Cardiac fibroblast (primary cell): ENCODE data around the gene ZDBF2.
"Not testable (repeated sequence)": the region's sequence is repeated elsewhere in the genome, so short reads cannot be mapped to it uniquely, and the experiment has no call there.

Experiments
- DNase-seq, 2 donors: peaks; one replicate each; pipeline versions ENCODE4 v3.0.0 to v3.0.0-alpha.2; 2010; ENCODE audit warnings: low read depth in 2 of 2
- H3K4me3 ChIP-seq, 2 donors: replicated peaks in 1 of 2; 1 replicate in 1 of 2; 2 replicates in 1 of 2; pipeline ENCODE4 v1.5.1; 2011; ENCODE audit warnings: low read depth in 2 of 2, low read length in 2 of 2, mild to moderate bottlenecking in 2 of 2, moderate library complexity in 1 of 2
- TF ChIP-seq, protein P1 (sequence below): IDR thresholded peaks from one replicate; pipeline ENCODE4 v1.5.1; 2011; ENCODE audit warnings: low read depth, mild to moderate bottlenecking, low read length, inconsistent platforms

ZDBF2 gene

GRCh38 chr2:206289391-206289790 lies 14.9 kb downstream of the ZDBF2 start:
- H3K4me3 ChIP-seq: no peak overlapping the region
- TF ChIP-seq, protein P1, sequence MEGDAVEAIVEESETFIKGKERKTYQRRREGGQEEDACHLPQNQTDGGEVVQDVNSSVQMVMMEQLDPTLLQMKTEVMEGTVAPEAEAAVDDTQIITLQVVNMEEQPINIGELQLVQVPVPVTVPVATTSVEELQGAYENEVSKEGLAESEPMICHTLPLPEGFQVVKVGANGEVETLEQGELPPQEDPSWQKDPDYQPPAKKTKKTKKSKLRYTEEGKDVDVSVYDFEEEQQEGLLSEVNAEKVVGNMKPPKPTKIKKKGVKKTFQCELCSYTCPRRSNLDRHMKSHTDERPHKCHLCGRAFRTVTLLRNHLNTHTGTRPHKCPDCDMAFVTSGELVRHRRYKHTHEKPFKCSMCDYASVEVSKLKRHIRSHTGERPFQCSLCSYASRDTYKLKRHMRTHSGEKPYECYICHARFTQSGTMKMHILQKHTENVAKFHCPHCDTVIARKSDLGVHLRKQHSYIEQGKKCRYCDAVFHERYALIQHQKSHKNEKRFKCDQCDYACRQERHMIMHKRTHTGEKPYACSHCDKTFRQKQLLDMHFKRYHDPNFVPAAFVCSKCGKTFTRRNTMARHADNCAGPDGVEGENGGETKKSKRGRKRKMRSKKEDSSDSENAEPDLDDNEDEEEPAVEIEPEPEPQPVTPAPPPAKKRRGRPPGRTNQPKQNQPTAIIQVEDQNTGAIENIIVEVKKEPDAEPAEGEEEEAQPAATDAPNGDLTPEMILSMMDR: no peak
- peak in 1 of 2 donors; percentile 11 for DNase-seq

DNA sequence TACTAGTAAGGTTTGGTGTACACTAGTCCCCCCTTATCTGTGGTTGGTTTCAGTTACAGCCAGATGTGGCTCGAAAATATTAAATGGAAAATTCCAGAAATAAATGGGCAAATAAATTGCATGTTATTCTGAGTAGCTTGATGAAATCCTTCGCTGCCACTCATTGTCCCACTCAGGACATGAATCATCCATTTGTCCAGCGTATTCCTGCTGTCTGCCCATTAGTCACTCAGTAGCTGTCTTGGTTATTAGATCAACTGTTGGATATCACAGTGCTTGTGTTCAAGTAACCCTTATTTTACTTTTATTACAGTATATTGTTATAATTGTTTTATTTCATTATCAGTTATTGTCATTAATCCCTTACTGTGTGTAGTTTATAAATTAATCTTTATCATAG lies 21.7 kb downstream of the ZDBF2 start:
- TF ChIP-seq, protein P1: no peak
- H3K4me3 ChIP-seq: no peak overlapping the region
- DNase-seq: peak; percentile 23 to 86

GRCh38 chr2:206299608-206300007 lies 25.1 kb downstream of the ZDBF2 start:
- not testable (repeated sequence) for DNase-seq, H3K4me3 ChIP-seq

DNA sequence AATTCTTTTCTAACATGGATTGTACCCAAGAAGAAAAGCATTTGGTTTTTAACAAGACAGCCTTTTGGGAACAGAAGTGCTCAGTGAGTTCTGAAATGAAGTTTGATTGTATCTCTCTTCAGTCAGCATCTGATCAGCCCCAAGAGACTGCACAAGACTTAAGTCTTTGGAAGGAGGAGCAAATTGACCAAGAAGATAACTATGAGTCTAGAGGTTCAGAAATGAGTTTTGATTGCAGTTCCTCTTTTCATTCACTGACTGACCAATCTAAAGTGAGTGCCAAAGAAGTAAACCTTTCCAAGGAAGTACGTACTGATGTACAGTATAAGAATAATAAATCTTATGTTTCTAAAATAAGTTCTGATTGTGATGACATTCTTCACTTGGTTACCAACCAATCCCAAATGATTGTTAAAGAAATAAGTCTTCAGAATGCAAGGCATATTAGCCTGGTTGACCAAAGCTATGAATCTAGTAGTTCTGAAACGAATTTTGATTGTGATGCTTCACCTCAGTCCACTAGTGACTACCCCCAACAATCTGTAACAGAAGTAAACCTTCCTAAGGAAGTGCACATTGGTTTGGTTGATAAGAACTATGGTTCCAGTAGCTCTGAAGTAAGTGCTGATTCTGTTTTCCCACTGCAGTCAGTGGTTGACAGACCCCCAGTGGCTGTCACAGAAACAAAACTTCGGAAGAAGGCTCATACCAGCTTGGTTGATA lies 31.2 kb downstream of the ZDBF2 start:
- no peak overlapping the region for H3K4me3 ChIP-seq
- TF ChIP-seq, protein P1: no peak
- DNase-seq: no peak

DNA sequence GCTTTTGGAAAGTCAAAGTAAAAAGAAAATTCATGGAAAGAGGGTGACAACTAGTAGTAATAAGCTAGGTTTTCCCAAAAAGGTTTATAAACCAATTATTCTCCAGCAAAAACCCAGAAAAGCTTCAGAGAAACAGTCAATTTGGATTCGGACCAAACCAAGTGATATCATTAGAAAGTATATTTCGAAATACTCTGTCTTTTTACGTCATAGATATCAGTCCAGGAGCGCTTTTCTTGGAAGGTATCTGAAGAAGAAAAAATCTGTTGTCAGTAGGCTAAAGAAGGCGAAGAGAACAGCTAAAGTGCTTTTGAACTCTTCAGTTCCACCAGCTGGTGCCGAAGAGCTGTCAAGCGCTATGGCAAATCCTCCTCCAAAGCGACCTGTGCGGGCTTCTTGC lies 36.6 kb downstream of the ZDBF2 start:
- no peak overlapping the region for H3K4me3 ChIP-seq
- TF ChIP-seq, protein P1: no peak
- no peak for DNase-seq

DNA sequence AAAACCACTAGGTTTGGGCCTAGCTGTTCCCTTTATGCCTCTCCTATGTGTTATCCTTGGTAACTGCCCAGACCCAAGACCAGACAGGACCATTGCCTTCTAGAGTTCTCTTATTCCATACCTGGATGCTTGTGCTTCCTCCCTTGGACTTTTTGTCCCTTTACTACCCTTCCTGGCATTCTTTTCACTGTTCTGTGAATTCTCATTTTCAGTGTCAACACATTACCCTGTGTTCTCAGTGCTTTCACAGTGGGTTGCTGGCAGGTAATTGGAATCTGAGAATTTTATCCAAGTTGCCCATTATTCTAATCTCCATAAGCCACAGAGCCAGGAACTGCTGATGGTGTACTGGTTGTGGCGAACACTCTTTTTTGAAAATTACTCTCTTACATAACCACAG lies 41.7 kb downstream of the ZDBF2 start:
- TF ChIP-seq, protein P1: no peak
- no peak for DNase-seq
- H3K4me3 ChIP-seq: no peak overlapping the region

GRCh38 chr2:206323033-206323432 lies 48.6 kb downstream of the ZDBF2 start:
- TF ChIP-seq, protein P1: no peak
- H3K4me3 ChIP-seq: no peak overlapping the region
- DNase-seq: no peak
